NK-92 (cell line): ENCODE data around the gene GNS.

Experiments
- DNase-seq: peaks from one replicate; lab custom pipeline; 2025; ENCODE audit not compliant: unreplicated experiment; lab: John Stamatoyannopoulos, UW

Gene GNS

GRCh38 chr12:64678248-64678647 is 81.0 kb downstream of the GNS start:
- DNase-seq = no peak

DNA sequence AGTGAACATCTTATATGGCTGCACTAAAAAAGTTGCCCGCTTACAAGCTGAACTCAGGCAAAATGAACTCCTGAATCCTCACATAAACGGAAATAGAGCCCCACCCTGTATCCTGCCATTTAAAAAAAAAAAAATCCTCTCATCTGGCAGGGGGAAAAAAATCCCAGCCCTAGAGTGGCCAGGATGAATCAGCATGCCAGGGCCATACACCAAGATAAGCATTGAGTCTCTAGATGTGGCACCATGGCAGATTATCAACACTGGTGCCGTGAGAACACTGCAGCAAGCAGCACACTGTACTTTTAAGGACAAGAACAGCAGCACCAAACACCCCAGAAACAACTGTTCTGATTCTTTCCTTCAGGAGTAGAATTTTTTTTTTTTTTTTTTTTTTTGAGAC is 83.4 kb downstream of the GNS start:
- DNase-seq = no peak

GRCh38 chr12:64674367-64674922 is 84.8 kb downstream of the GNS start:
- DNase-seq = no peak

DNA sequence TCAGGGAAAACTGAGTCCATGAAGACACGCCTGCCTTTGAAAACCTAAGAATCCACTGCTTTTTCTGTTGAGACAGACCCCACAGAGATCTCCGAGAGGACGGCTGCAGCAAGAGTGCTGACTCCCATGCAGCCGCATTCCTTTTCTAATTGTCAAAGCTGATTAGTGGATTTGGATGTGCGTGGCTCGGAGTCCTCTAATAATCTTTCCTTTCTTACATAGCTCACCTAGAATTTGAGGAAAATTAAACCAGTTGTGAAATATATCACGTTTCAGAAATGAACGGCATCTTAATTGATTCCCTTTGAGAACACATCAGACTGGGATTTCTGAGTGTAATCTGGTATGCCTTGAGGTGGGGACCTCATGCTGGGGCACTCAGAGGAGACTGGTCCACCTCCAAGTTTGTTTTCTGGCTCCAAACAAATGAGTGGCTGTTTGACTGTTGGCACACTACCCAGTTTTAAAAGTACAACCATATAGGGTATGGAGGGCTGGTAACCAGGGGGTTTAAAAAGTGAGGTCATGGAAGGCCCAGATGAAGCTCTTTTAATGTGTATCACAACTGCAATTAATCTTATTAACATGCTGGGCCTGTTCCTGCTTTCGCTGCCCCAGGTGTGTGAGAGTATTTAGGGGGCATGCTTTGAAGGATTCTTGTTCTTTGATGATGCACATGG is 85.6 kb downstream of the GNS start:
- no peak for DNase-seq

GRCh38 chr12:64672925-64673409 is 86.2 kb downstream of the GNS start:
- DNase-seq = no peak

- DNase-seq = no peak
These were observed 87.5 kb downstream of the GNS start for GRCh38 chr12:64671681-64672080.

- DNase-seq = no peak
These were observed 88.1 kb downstream of the GNS start for GRCh38 chr12:64670919-64671639.

DNA sequence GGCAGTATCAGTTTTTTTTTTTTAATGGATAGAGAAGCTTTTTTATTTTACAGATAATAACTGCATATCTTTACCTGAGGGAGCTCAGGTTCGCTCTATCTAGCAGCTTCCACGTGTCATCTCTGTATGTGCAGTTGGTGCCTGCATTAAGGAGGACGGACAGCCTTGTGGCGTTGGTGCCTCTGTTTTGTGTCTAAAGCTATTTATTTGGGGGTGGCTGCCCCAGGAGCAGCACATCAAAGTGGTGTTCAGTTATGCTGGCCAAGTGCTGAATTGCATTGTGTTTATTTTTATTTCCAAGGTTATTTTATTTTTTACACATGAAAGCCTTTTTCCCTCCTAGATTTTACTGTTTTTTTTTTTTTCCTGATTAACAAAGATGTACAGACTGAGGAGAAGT is 89.2 kb downstream of the GNS start:
- no peak for DNase-seq

GRCh38 chr12:64669270-64669842 is 89.8 kb downstream of the GNS start:
- peak; percentile 45 for DNase-seq

GRCh38 chr12:64667793-64668192 is 91.4 kb downstream of the GNS start:
- no peak for DNase-seq

DNA sequence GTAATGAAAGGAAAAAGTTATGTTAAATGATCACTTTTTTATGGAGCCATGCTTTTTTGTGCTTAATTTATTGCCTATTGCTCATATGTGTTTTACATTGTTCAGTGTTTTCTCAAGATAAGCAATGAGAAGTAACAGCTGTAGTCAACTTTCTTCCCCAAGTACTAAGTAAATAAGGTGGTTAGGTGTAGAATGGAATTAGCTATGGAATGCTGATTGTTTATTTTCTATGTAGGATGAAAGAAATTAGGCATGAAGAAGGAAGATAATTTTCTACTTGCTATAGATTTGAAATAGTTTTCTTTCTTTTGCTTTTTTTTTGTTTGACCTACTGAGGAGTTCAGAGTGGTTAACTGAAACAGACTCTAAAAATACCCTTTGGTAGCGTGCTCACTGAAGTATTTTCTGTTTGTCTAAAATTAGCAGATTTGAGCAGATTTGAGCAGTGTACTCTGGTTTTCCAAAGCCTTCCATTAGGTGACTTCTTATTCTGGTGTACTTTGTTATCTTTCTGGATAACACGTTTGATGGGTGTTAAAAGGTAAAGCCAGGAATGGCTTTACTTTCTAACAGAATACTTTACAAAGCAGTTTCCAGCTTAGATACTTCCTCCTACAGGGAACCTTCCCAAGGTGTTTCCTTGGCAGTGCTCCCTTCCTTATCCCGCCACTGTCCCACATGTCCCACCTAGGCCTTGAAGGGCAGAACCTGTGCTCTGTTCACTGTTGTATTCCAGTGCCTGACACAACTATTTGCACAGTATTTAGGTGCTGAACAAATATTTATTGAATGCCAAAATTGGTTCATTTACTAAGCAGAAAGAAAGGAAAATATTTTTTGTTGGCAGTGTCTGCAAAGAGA is 92.9 kb downstream of the GNS start:
- no peak for DNase-seq

GRCh38 chr12:64665514-64665913 is 93.7 kb downstream of the GNS start:
- no peak for DNase-seq
